Measurements from ENCODE around the gene GJA4. TPM values are rescaled to one million over a fixed set of nuclear protein-coding genes. Genes with fewer than 3 reads are reported as not detected.

Gene GJA4
- total RNA-seq, 1 experiment from 2014 or later = not detected

DNA sequence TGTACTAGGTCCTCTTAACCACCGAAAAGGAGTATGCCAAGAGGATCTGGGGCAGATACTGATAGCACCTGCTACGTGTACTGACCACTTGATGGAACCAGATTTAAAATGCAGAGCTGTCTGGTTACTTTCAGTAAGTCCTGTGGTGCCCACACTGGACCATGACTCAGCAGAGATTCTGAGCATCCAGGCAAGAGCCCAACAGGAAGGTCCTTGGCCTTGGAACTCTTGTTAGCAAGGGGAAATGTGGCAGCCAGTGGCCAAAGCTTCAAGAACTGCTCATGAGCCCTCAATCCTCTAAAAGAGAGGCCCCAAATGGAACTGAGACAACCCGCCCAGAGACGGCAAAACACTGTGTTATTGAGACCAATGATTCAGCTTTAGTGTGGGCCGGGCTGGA is 42.2 kb upstream of the GJA4 start:
- Histone ChIP-seq H3K79me2 (ENCODE audit: low read length) (no peaks in the 10 kb centered on the region), H3K36me3 (ENCODE audit: insufficient read depth, low read length) (no peaks in the 10 kb centered on the region), H3K4me1 (ENCODE audit: low read length) (no peaks in the 10 kb centered on the region), H3K27ac (ENCODE audit: low read length) (no peak overlapping the region), H3K27me3 (ENCODE audit: low read length) (no peaks in the 10 kb centered on the region; the same call in 1 of the 2 replicates), H3K9ac (ENCODE audit: low read length) (no peak overlapping the region), H3K4me3 (ENCODE audit: low read length) (no peak overlapping the region), H3K9me3 (ENCODE audit: low read length) (no peaks in the 10 kb centered on the region), H3K9me2 (replicated peaks; ENCODE audit: insufficient read depth, low read length) (no peaks in the 10 kb centered on the region), H3K4me2 (ENCODE audit: low read depth, low read length, poor library complexity, severe bottlenecking) (no peak overlapping the region), H4K20me1 (ENCODE audit: insufficient read depth, low read depth, low read length) (no peaks in the 10 kb centered on the region), H2AFZ (ENCODE audit: low read length) (no peak overlapping the region)
- no peak for DNase-seq

DNA sequence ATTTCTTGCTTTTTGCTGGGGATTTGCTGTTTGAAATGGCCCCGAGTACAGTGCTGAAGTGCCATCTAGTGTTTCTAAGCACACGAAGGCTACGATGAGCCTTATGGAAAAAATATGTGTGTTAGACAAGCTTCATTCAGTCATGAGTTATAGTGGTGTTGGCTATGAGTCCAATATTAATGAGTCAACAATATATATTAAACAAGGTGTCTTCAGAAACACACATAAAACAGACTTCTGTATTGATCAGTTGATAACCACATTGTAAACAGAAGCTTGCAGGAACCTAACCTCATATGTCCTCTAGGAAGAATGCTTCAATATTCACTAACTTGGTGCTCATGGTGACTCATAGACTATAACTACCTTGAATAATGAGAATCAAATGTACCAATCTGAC is 39.6 kb upstream of the GJA4 start:
- H3K27me3 ChIP-seq (ENCODE audit: low read length) = no peaks in the 10 kb centered on the region; the same call in 1 of the 2 replicates
- no peak overlapping the region for H3K4me2 ChIP-seq (ENCODE audit: low read depth, low read length, poor library complexity, severe bottlenecking)
- no peak overlapping the region for H3K9ac ChIP-seq (ENCODE audit: low read length)
- no peaks in the 10 kb centered on the region for H4K20me1 ChIP-seq (ENCODE audit: insufficient read depth, low read depth, low read length)
- H3K79me2 ChIP-seq (ENCODE audit: low read length) = no peaks in the 10 kb centered on the region
- DNase-seq = no peak
- H3K27ac ChIP-seq (ENCODE audit: low read length) = no peak overlapping the region
- H3K9me3 ChIP-seq (ENCODE audit: low read length) = no peaks in the 10 kb centered on the region
- H3K4me3 ChIP-seq (ENCODE audit: low read length) = no peak overlapping the region
- no peaks in the 10 kb centered on the region for H3K4me1 ChIP-seq (ENCODE audit: low read length)
- no peaks in the 10 kb centered on the region for H3K9me2 ChIP-seq (replicated peaks; ENCODE audit: insufficient read depth, low read length)
- no peaks in the 10 kb centered on the region for H3K36me3 ChIP-seq (ENCODE audit: insufficient read depth, low read length)
- H2AFZ ChIP-seq (ENCODE audit: low read length) = no peak overlapping the region

DNA sequence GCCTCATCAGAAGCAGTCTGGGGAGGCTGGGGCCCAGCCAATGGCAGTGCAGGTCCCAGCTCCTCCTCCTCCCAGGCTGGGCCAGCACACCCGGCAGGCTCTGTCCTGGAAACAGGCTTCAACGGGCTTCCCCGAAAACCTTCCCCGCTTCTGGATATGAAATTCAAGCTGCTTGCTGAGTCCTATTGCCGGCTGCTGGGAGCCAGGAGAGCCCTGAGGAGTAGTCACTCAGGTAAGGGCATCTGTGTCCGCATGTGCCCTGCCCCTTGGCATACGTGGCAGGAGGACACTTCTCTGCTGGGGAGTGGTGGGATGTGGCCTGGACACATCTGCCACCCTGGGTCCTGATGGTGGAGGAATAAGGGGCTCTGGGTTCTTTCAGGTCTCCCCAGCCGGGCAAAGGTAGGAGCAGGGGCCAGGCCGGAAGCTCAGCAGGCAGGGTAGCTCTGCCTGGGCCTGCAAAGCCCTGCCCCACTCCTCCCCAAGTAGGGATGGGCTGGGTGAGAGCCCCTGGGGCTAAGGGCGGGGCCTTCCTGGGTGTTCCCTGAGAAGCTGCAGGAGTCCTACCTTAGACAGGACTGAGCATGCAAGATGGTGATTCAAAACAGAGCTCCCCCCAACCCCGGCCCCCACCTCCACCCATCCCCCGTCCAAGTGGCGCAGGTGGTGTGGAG is 37.7 kb upstream of the GJA4 start, which contains the start of gene GJB5:
Gene GJB5 (plus strand): TSS at position 84 of the 674 bp plus-strand sequence. CDS start 2,284 bp downstream, outside the sequence.
- Histone ChIP-seq H3K27ac (ENCODE audit: low read length) (no peak within 1 kb of the TSS), H4K20me1 (ENCODE audit: insufficient read depth, low read depth, low read length) (no peaks in the 10 kb centered on the region), H3K4me2 (ENCODE audit: low read depth, low read length, poor library complexity, severe bottlenecking) (no peak within 1 kb of the TSS), H3K9me2 (replicated peaks; ENCODE audit: insufficient read depth, low read length) (no peaks in the 10 kb centered on the region), H3K4me1 (ENCODE audit: low read length) (no peaks in the 10 kb centered on the region), H3K9me3 (ENCODE audit: low read length) (no peaks in the 10 kb centered on the region), H3K79me2 (ENCODE audit: low read length) (no peaks in the 10 kb centered on the region), H3K27me3 (ENCODE audit: low read length) (no peaks in the 10 kb centered on the region; the same call in 1 of the 2 replicates), H3K36me3 (ENCODE audit: insufficient read depth, low read length) (no peaks in the 10 kb centered on the region), H3K9ac (ENCODE audit: low read length) (no peak within 1 kb of the TSS), H3K4me3 (ENCODE audit: low read length) (no peak within 1 kb of the TSS), H2AFZ (ENCODE audit: low read length) (no peak within 1 kb of the TSS)
- DNase-seq = no peak

- no peak overlapping the region for H3K9ac ChIP-seq (ENCODE audit: low read length)
- no peaks in the 10 kb centered on the region for H3K79me2 ChIP-seq (ENCODE audit: low read length)
- H3K27ac ChIP-seq (ENCODE audit: low read length) = no peak overlapping the region
- no peak overlapping the region for H3K4me3 ChIP-seq (ENCODE audit: low read length)
- H4K20me1 ChIP-seq (ENCODE audit: insufficient read depth, low read depth, low read length) = no peaks in the 10 kb centered on the region
- H3K36me3 ChIP-seq (ENCODE audit: insufficient read depth, low read length) = no peaks in the 10 kb centered on the region
- no peak overlapping the region for H3K4me2 ChIP-seq (ENCODE audit: low read depth, low read length, poor library complexity, severe bottlenecking)
- no peaks in the 10 kb centered on the region for H3K4me1 ChIP-seq (ENCODE audit: low read length)
- H3K9me2 ChIP-seq (replicated peaks; ENCODE audit: insufficient read depth, low read length) = no peaks in the 10 kb centered on the region
- H2AFZ ChIP-seq (ENCODE audit: low read length) = no peak overlapping the region
- no peaks in the 10 kb centered on the region; the same call in 1 of the 2 replicates for H3K27me3 ChIP-seq (ENCODE audit: low read length)
- H3K9me3 ChIP-seq (ENCODE audit: low read length) = no peaks in the 10 kb centered on the region
- no peak for DNase-seq
These were observed 36.8 kb upstream of the GJA4 start for GRCh38 chr1:34755961-34756360.

DNA sequence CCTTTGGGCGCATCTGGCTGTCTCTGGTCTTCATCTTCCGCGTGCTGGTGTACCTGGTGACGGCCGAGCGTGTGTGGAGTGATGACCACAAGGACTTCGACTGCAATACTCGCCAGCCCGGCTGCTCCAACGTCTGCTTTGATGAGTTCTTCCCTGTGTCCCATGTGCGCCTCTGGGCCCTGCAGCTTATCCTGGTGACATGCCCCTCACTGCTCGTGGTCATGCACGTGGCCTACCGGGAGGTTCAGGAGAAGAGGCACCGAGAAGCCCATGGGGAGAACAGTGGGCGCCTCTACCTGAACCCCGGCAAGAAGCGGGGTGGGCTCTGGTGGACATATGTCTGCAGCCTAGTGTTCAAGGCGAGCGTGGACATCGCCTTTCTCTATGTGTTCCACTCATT is 35.4 kb upstream of the GJA4 start:
- no peak overlapping the region for H3K27ac ChIP-seq (ENCODE audit: low read length)
- DNase-seq = no peak
- no peaks in the 10 kb centered on the region for H3K79me2 ChIP-seq (ENCODE audit: low read length)

DNA sequence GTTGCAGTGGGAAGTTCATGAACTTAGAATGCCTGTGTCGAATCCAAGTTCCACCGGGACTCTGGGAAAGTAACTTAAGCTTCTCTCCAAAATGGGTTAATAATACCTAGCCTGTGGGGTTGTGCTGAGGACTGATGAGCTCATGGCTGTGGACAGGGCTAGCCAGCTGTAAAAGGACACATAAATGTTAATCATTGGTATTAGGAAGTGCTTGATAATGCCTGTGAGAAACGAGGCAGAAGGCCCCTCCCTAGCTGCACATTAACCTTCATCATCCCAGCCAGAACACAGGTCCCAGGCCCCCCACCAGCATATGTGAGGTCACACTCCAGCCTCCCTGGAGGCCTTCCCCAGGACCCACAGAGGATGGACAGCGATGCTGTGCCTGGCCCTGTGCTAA is 34.0 kb upstream of the GJA4 start:
- Histone ChIP-seq H3K4me3 (ENCODE audit: low read length) (no peak overlapping the region), H3K9ac (ENCODE audit: low read length) (no peak overlapping the region), H2AFZ (ENCODE audit: low read length) (no peak overlapping the region), H3K4me2 (ENCODE audit: low read depth, low read length, poor library complexity, severe bottlenecking) (no peak overlapping the region), H3K27ac (ENCODE audit: low read length) (no peak overlapping the region), H3K9me3 (ENCODE audit: low read length) (no peaks in the 10 kb centered on the region), H3K9me2 (replicated peaks; ENCODE audit: insufficient read depth, low read length) (no peaks in the 10 kb centered on the region), H3K36me3 (ENCODE audit: insufficient read depth, low read length) (no peaks in the 10 kb centered on the region), H3K4me1 (ENCODE audit: low read length) (no peaks in the 10 kb centered on the region), H4K20me1 (ENCODE audit: insufficient read depth, low read depth, low read length) (no peaks in the 10 kb centered on the region), H3K27me3 (ENCODE audit: low read length) (no peaks in the 10 kb centered on the region), H3K79me2 (ENCODE audit: low read length) (no peaks in the 10 kb centered on the region)
- DNase-seq = no peak

More for the DNA sequence above, 35.4 kb upstream of the GJA4 start:
- Histone ChIP-seq H3K9me3 (ENCODE audit: low read length) (no peaks in the 10 kb centered on the region), H4K20me1 (ENCODE audit: insufficient read depth, low read depth, low read length) (no peaks in the 10 kb centered on the region), H3K4me2 (ENCODE audit: low read depth, low read length, poor library complexity, severe bottlenecking) (no peak overlapping the region), H3K9ac (ENCODE audit: low read length) (no peak overlapping the region), H2AFZ (ENCODE audit: low read length) (no peak overlapping the region), H3K4me3 (ENCODE audit: low read length) (no peak overlapping the region), H3K27me3 (ENCODE audit: low read length) (no peaks in the 10 kb centered on the region; the same call in 1 of the 2 replicates), H3K9me2 (replicated peaks; ENCODE audit: insufficient read depth, low read length) (no peaks in the 10 kb centered on the region), H3K4me1 (ENCODE audit: low read length) (no peaks in the 10 kb centered on the region), H3K36me3 (ENCODE audit: insufficient read depth, low read length) (no peaks in the 10 kb centered on the region)

DNA sequence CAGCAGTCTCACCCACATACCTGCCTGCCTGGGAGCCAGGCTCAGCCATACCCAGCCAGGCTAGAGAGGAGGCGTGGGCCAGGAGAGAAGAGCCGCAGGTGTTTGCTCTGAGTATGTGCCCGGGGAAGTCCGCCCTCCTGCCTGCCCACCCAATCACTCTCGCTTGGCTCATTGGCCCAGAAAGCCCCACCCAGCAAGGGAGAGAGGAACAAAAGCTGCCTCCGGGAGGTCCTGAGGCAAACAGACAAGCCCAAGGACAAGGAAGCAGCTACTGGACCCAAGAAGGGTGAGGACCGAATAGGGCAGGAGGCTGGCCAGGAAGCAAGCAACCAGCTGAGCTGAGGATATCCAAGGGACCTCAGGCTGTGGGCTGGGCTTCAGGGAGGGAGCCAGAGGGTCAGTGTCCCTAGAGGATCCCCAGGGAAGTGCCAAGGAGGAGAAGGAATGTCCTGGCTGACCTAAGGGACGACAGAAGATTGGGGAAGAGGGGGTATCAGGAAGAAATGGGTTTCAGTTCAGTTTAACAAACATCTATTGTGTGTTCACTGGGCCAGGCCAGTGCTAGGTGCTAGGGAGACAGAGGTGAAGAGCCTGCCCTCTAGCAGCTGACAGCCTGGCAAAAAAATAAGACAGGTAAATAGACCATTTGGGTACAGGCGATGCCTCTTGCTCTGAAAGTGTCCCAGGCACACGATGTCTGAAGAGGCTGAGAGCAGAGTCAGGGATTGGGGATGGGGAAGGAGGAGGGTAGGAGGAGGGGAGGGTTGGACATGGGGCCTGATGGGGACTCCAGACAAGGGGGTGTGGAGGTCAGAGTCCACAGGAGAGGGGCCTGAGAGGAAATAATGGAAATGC is 33.1 kb upstream of the GJA4 start, which contains the start of gene GJB4:
Gene GJB4 (plus strand): TSS at position 238 of the 855 bp plus-strand sequence. CDS start 1,515 bp downstream, outside the sequence.
- Histone ChIP-seq H3K36me3 (ENCODE audit: insufficient read depth, low read length) (no peaks in the 10 kb centered on the region), H3K4me2 (ENCODE audit: low read depth, low read length, poor library complexity, severe bottlenecking) (no peak within 1 kb of the TSS), H3K9ac (ENCODE audit: low read length) (no peak within 1 kb of the TSS)

GRCh38 chr1:34761176-34761761 is 31.5 kb upstream of the GJA4 start:
- Histone ChIP-seq H3K27me3 (ENCODE audit: low read length) (no peaks in the 10 kb centered on the region), H4K20me1 (ENCODE audit: insufficient read depth, low read depth, low read length) (no peaks in the 10 kb centered on the region), H3K9ac (ENCODE audit: low read length) (no peak overlapping the region), H3K4me2 (ENCODE audit: low read depth, low read length, poor library complexity, severe bottlenecking) (no peak overlapping the region), H3K4me1 (ENCODE audit: low read length) (no peaks in the 10 kb centered on the region), H3K4me3 (ENCODE audit: low read length) (no peak overlapping the region), H3K9me2 (replicated peaks; ENCODE audit: insufficient read depth, low read length) (no peaks in the 10 kb centered on the region), H3K27ac (ENCODE audit: low read length) (no peak overlapping the region), H3K79me2 (ENCODE audit: low read length) (no peaks in the 10 kb centered on the region), H3K36me3 (ENCODE audit: insufficient read depth, low read length) (no peaks in the 10 kb centered on the region), H2AFZ (ENCODE audit: low read length) (no peak overlapping the region), H3K9me3 (ENCODE audit: low read length) (no peaks in the 10 kb centered on the region)
- DNase-seq = no peak

More for the DNA sequence above, 33.1 kb upstream of the GJA4 start, which contains the start of gene GJB4:
- Histone ChIP-seq H3K9me2 (replicated peaks; ENCODE audit: insufficient read depth, low read length) (no peaks in the 10 kb centered on the region), H3K9me3 (ENCODE audit: low read length) (no peaks in the 10 kb centered on the region), H3K4me1 (ENCODE audit: low read length) (no peaks in the 10 kb centered on the region), H3K4me3 (ENCODE audit: low read length) (no peak within 1 kb of the TSS), H4K20me1 (ENCODE audit: insufficient read depth, low read depth, low read length) (no peaks in the 10 kb centered on the region), H3K27ac (ENCODE audit: low read length) (no peak within 1 kb of the TSS), H3K27me3 (ENCODE audit: low read length) (no peaks in the 10 kb centered on the region), H2AFZ (ENCODE audit: low read length) (no peak within 1 kb of the TSS), H3K79me2 (ENCODE audit: low read length) (no peaks in the 10 kb centered on the region)
- DNase-seq = peak; percentile 43
